ENCODE measurements around the gene GIMAP8. TPM values are rescaled to one million over a fixed set of nuclear protein-coding genes. Genes with fewer than 3 reads are reported as not detected.

GIMAP8 gene
- total and polyA plus RNA-seq, 2 of the 8 experiments (the other 6 are each of a cell fraction or from before 2014, with no cell fraction given) = not detected

GRCh38 chr7:150502519-150502918, 52.1 kb downstream of the GIMAP8 start (continued):
- TF ChIP-seq RBBP5 (IDR thresholded peaks at IDR 0.05; ENCODE audit: borderline replicate concordance, low read depth, low read length) (no peak), SIX5 (IDR thresholded peaks at IDR 0.05; ENCODE audit: low read depth, low read length) (no peak), GTF2F1 (IDR thresholded peaks at IDR 0.05; ENCODE audit: borderline replicate concordance, low read depth, low read length) (no peak), SP4 (IDR thresholded peaks at IDR 0.05; ENCODE audit: low read length) (no peak), SAP30 (IDR thresholded peaks at IDR 0.05; ENCODE audit: insufficient read depth, insufficient replicate concordance, low read length) (no peak)

Measured in H1 (cell line).